ENCODE data around the gene RAB11FIP4.
"Not testable (repeated sequence)": the region's sequence is repeated elsewhere in the genome, so short reads cannot be mapped to it uniquely, and the experiment has no call there.

GRCh38 chr17:31345191-31345747 lies 46.2 kb upstream of the RAB11FIP4 start:
- TF ChIP-seq CTCF (IDR thresholded peaks at IDR 0.05): not testable (repeated sequence)
- TF ChIP-seq, protein P1, sequence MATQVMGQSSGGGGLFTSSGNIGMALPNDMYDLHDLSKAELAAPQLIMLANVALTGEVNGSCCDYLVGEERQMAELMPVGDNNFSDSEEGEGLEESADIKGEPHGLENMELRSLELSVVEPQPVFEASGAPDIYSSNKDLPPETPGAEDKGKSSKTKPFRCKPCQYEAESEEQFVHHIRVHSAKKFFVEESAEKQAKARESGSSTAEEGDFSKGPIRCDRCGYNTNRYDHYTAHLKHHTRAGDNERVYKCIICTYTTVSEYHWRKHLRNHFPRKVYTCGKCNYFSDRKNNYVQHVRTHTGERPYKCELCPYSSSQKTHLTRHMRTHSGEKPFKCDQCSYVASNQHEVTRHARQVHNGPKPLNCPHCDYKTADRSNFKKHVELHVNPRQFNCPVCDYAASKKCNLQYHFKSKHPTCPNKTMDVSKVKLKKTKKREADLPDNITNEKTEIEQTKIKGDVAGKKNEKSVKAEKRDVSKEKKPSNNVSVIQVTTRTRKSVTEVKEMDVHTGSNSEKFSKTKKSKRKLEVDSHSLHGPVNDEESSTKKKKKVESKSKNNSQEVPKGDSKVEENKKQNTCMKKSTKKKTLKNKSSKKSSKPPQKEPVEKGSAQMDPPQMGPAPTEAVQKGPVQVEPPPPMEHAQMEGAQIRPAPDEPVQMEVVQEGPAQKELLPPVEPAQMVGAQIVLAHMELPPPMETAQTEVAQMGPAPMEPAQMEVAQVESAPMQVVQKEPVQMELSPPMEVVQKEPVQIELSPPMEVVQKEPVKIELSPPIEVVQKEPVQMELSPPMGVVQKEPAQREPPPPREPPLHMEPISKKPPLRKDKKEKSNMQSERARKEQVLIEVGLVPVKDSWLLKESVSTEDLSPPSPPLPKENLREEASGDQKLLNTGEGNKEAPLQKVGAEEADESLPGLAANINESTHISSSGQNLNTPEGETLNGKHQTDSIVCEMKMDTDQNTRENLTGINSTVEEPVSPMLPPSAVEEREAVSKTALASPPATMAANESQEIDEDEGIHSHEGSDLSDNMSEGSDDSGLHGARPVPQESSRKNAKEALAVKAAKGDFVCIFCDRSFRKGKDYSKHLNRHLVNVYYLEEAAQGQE (IDR thresholded peaks at IDR 0.05; ENCODE audit: insufficient read depth in 1 of 2, low read depth in 2 of 2, low read length in 1 of 2): not testable (repeated sequence)
